GM12878 (cell line): Measurements from ENCODE around the gene CYP4V2. TPM values are rescaled to one million over a fixed set of nuclear protein-coding genes. Genes with fewer than 3 reads are reported as not detected.

Source experiments
- ATAC-seq: fragments of 200-7000 bp; cut with Tn5 transposase; 3 replicates; pipeline ENCODE4 v1.9.1; 2020; ENCODE audit warnings: mild to moderate bottlenecking, moderate library complexity
- BruUV-seq: library from RNA; stranded (reverse); fragments of 400-500 nt; replicated peaks from 2 replicates; lab custom pipeline; 2021; lab: Mats Ljungman, UMichigan
- CTCF ChIA-PET: fragments of 300-600 bp; sonication (Branson Sonifier 250); formaldehyde crosslinking; extraction: SDS; loops from one replicate; lab custom pipeline; 2021; ENCODE audit warnings: inconsistent platforms; lab: Yijun Ruan, JAX
- POLR2A ChIA-PET: fragments of 350-600 bp; formaldehyde crosslinking; extraction: SDS; loops from one replicate; lab custom pipeline; 2021; ENCODE audit warnings: inconsistent platforms; lab: Charles Lee
- RAD21 ChIA-PET: fragments of 300-600 bp; sonication (Branson Sonifier 250); formaldehyde crosslinking; loops from one replicate; lab custom pipeline; 2023; ENCODE audit warnings: antibody characterized with exemption; ENCODE audit not compliant: unreplicated experiment; lab: Charles Lee
- SMC1A ChIA-PET: fragments of 300-600 bp; sonication (Branson Sonifier 250); formaldehyde crosslinking; loops from one replicate; lab custom pipeline; 2023; ENCODE audit not compliant: unreplicated experiment, uncharacterized antibody; lab: Charles Lee
- DNase-seq: peaks from one replicate; pipeline ENCODE4 v3.0.0-alpha.2; 2011; ENCODE audit warnings: low read depth, low spot score
- FAIRE-seq: peaks from 3 replicates; lab custom pipeline; 2011; peaks lifted over from hg19 to GRCh38; lab: Jason Lieb, UNC
- H2AFZ ChIP-seq: 2 replicates; pipeline ENCODE4 v1.6.0; 2011; ENCODE audit warnings: low read depth, low read length, control low read depth; ENCODE audit not compliant: control insufficient read depth
- H3K27ac ChIP-seq: 2 replicates; pipeline ENCODE4 v1.5.1; 2011; ENCODE audit warnings: control low read depth; ENCODE audit not compliant: control insufficient read depth, insufficient read depth
- H3K27me3 ChIP-seq, 2 experiments: replicated peaks in 1 of 2; 2 replicates each; pipeline versions ENCODE4 v1.6.0 to v1.6.1; 2011; ENCODE audit warnings: low read length in 1 of 2; ENCODE audit not compliant: control insufficient read depth in 2 of 2, insufficient read depth in 2 of 2
- H3K36me3 ChIP-seq, 2 experiments: 2 replicates each; pipeline ENCODE4 v1.5.1; 2011; ENCODE audit warnings: low read length in 1 of 2; ENCODE audit not compliant: control insufficient read depth in 2 of 2, insufficient read depth in 2 of 2
- H3K4me1 ChIP-seq: 2 replicates; pipeline ENCODE4 v1.6.1; 2011; ENCODE audit warnings: mild to moderate bottlenecking, low read length, moderate library complexity, mixed read lengths; ENCODE audit not compliant: control insufficient read depth, insufficient read depth
- H3K4me2 ChIP-seq: 2 replicates; pipeline ENCODE4 v1.6.0; 2011; ENCODE audit warnings: control low read depth; ENCODE audit not compliant: control insufficient read depth, insufficient read depth
- H3K4me3 ChIP-seq: fragments of 200-600 bp; sonication (generic); 2 replicates; pipeline ENCODE4 v1.5.1; 2016
- H3K79me2 ChIP-seq: 2 replicates; pipeline ENCODE4 v1.6.0; 2011; ENCODE audit warnings: low read length; ENCODE audit not compliant: control insufficient read depth, insufficient read depth
- H3K9ac ChIP-seq: 2 replicates; pipeline ENCODE4 v1.8.0; 2011; ENCODE audit warnings: low read length, control low read depth, mixed read lengths; ENCODE audit not compliant: control insufficient read depth, insufficient read depth
- H3K9me3 ChIP-seq: replicated peaks from 3 replicates; pipeline ENCODE4 v1.5.1; 2011; ENCODE audit warnings: mild to moderate bottlenecking, low read length; ENCODE audit not compliant: control insufficient read depth, insufficient read depth
- H4K20me1 ChIP-seq: 2 replicates; pipeline ENCODE4 v1.6.0; 2011; ENCODE audit not compliant: control insufficient read depth, insufficient read depth
- CREM ChIP-seq: IDR thresholded peaks from 2 replicates; pipeline ENCODE4 v1.6.1; 2014; ENCODE audit warnings: antibody characterized with exemption, low read depth
- FOXK2 ChIP-seq: fragments of 450-650 bp; IDR thresholded peaks from 2 replicates; pipeline ENCODE4 v1.6.1; 2017; ENCODE audit warnings: mild to moderate bottlenecking, moderate library complexity
- JUNB ChIP-seq: IDR thresholded peaks from 2 replicates; pipeline ENCODE4 v1.6.1; 2016; ENCODE audit warnings: antibody characterized with exemption, mild to moderate bottlenecking
- RCOR1 ChIP-seq: conservative IDR thresholded peaks from 2 replicates; pipeline ENCODE4 v1.6.1; 2012; ENCODE audit warnings: low read depth, low read length, improper control_type of control experiment
- SREBF2 ChIP-seq: IDR thresholded peaks from 2 replicates; pipeline ENCODE4 v1.6.1; 2012; ENCODE audit warnings: mild to moderate bottlenecking, low read length
- TCF7 ChIP-seq: IDR thresholded peaks from 2 replicates; pipeline ENCODE4 v1.6.1; 2014; ENCODE audit warnings: antibody characterized with exemption, borderline replicate concordance
- ZSCAN29 ChIP-seq: fragments of 450-650 bp; IDR thresholded peaks from 2 replicates; pipeline ENCODE4 v1.6.1; 2017; ENCODE audit warnings: mild to moderate bottlenecking, moderate library complexity
- ZZZ3 ChIP-seq: IDR thresholded peaks from 2 replicates; pipeline ENCODE4 v1.6.1; 2011; ENCODE audit warnings: low read depth; ENCODE audit not compliant: control insufficient read depth, insufficient read length
- WGBS: methylation state at CpG from one replicate; pipeline ENCODE4 v1.1.6; 2016; ENCODE audit warnings: low lambda C conversion rate; ENCODE audit not compliant: insufficient replicate concordance, insufficient coverage; ENCODE audit errors: missing lambda C conversion rate; 5-methylcytosine and 5-hydroxymethylcytosine counted together
- in situ Hi-C: fragments of 300-500 bp; cut with MboI; formaldehyde crosslinking; loops from 9 replicates; pipeline ENCODE4 v1.14.3; 2018; ENCODE audit warnings: mixed read lengths
- intact Hi-C: fragments of 100-400 bp; cut with micrococcal nuclease; formaldehyde crosslinking; loops from one replicate; pipeline ENCODE4 v1.14.2; 2022; ENCODE audit not compliant: unreplicated experiment
- polyA plus RNA-seq, 11 experiments: library from polyadenylated mRNA; depleted of rRNA in 4 of 11; unstranded in 6 of 11; stranded (reverse) in 5 of 11; fragments of >200 nt; fragmentation: Nextera tagmentation in 4 of 11; fragmentation: Illumina TruSeq in 1 of 11; extraction: Ambion mirVana in 4 of 11; extraction: Trizol in 1 of 11; gene quantifications; 1 replicate in 1 of 11; 2 replicates in 10 of 11; pipeline versions ENCODE4 v1.2.1 to v1.2.3, GENCODE V29; 2011 to 2016; ENCODE audit warnings: inconsistent platforms in 2 of 11, missing spikeins in 2 of 11, low read depth in 1 of 11
- total RNA-seq, 4 experiments: library from RNA; depleted of rRNA in 3 of 4; stranded (reverse); fragments of >200 nt in 3 of 4; fragmentation: Illumina TruSeq in 1 of 4; extraction: Trizol in 1 of 4; gene quantifications; 2 replicates each; pipeline versions ENCODE4 v1.2.1 to v1.2.3, GENCODE V29; 2013 to 2021
- TF ChIP-seq, protein P1 (sequence below): IDR thresholded peaks from 2 replicates; pipeline ENCODE4 v1.6.1; 2012; ENCODE audit warnings: low read depth, low read length, improper control_type of control experiment
- TF ChIP-seq, protein P2 (sequence below): fragments of 450-650 bp; IDR thresholded peaks from 2 replicates; pipeline ENCODE4 v1.6.1; 2016; ENCODE audit warnings: mild to moderate bottlenecking, moderate library complexity, borderline replicate concordance
- TF ChIP-seq, protein P3 (sequence below): IDR thresholded peaks from 2 replicates; pipeline ENCODE4 v1.6.1; 2012; ENCODE audit warnings: low read depth, low read length, improper control_type of control experiment
- TF ChIP-seq, protein P4 (sequence below): fragments of 450-650 bp; IDR thresholded peaks from 2 replicates; pipeline ENCODE4 v1.6.1; 2016; ENCODE audit warnings: mild to moderate bottlenecking

The CYP4V2 gene
- total and polyA plus RNA-seq, 10 of the 15 experiments (the other 5 are each of a cell fraction or from before 2014, with no cell fraction given): 1.2 to 8.2 (median 6.8) TPM

DNA sequence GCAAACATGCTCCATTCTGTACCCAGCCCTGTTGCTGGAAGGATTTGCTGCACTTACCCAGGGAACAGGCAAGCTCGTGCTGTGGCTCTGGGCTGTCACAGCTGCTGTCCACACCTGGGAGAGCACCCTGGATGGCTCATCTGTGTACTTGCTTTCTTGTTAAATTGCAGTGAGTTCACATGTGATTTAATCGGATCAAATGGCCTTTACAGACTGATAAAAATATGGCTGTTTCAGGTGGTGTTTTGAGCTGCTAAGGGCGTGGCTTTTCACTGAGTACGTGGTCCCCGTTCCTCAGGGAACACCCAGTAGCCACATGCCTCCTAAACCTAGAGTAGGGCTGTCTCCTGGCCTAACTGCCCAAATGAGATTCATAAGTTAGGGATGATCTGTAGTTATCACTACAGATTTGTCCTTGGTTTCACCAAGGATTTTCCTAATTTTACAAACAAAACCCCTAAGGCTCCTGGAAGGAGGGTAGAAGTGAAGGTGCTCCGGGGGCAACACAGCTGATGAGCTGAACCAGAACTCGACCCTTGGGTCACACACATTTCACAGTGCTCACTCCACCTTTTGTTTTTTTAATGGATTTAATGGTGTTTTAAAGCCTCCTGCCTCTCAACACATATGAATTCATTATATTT, 49.6 kb downstream of the CYP4V2 start:
- no peak overlapping the region for H3K9ac ChIP-seq
- H3K27ac ChIP-seq: no peak overlapping the region
- H3K4me2 ChIP-seq: no peak overlapping the region
- FAIRE-seq (no peak), DNase-seq (no peak), ATAC-seq (no peak)
- H4K20me1 ChIP-seq: no peaks in the 10 kb centered on the region
- TF ChIP-seq ZZZ3 (no peak), JUNB (no peak), CREM (no peak)
- 26% methylated on average over 7 of the region's 7 CpGs for WGBS
- H3K4me3 ChIP-seq: no peak overlapping the region
- no peaks in the 10 kb centered on the region for H3K27me3 ChIP-seq
- H3K4me1 ChIP-seq: no peaks in the 10 kb centered on the region
- ChIA-PET SMC1A (no interaction called here), CTCF (no interaction called here), POLR2A (no interaction called here), RAD21 (no interaction called here)
- in situ Hi-C loops: no loop called here
- H3K36me3 ChIP-seq: no peaks in the 10 kb centered on the region
- no peaks in the 10 kb centered on the region for H3K9me3 ChIP-seq
- H2AFZ ChIP-seq: no peak overlapping the region
- intact Hi-C loops: no loop called here
- no peaks in the 10 kb centered on the region for H3K79me2 ChIP-seq
- no TSS peak for BruUV-seq

DNA sequence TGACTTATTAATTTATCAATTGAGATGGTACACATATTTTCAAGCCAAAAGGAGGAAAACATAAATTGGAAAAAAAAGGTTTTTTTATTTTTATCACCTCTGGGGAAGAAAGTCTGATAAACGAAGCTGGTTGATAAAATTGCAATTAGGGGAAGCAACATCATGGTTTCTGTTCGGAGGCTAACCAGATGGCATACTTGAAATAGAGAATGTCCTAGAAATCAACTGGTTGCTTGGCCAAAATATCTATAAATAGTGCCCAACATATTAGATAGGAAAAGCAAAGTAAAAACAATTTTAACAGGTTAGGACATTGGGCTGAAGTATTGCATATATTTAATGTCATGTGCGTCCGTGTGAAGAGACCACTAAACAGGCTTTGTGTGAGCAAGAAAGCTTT, 50.2 kb downstream of the CYP4V2 start:
- RAD21 ChIA-PET: no interaction called here
- TF ChIP-seq ZSCAN29: no peak
- TF ChIP-seq RCOR1: no peak
- TF ChIP-seq SREBF2: no peak
- TF ChIP-seq, protein P1, sequence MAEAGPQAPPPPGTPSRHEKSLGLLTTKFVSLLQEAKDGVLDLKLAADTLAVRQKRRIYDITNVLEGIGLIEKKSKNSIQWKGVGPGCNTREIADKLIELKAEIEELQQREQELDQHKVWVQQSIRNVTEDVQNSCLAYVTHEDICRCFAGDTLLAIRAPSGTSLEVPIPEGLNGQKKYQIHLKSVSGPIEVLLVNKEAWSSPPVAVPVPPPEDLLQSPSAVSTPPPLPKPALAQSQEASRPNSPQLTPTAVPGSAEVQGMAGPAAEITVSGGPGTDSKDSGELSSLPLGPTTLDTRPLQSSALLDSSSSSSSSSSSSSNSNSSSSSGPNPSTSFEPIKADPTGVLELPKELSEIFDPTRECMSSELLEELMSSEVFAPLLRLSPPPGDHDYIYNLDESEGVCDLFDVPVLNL: no peak
- TF ChIP-seq, protein P2, sequence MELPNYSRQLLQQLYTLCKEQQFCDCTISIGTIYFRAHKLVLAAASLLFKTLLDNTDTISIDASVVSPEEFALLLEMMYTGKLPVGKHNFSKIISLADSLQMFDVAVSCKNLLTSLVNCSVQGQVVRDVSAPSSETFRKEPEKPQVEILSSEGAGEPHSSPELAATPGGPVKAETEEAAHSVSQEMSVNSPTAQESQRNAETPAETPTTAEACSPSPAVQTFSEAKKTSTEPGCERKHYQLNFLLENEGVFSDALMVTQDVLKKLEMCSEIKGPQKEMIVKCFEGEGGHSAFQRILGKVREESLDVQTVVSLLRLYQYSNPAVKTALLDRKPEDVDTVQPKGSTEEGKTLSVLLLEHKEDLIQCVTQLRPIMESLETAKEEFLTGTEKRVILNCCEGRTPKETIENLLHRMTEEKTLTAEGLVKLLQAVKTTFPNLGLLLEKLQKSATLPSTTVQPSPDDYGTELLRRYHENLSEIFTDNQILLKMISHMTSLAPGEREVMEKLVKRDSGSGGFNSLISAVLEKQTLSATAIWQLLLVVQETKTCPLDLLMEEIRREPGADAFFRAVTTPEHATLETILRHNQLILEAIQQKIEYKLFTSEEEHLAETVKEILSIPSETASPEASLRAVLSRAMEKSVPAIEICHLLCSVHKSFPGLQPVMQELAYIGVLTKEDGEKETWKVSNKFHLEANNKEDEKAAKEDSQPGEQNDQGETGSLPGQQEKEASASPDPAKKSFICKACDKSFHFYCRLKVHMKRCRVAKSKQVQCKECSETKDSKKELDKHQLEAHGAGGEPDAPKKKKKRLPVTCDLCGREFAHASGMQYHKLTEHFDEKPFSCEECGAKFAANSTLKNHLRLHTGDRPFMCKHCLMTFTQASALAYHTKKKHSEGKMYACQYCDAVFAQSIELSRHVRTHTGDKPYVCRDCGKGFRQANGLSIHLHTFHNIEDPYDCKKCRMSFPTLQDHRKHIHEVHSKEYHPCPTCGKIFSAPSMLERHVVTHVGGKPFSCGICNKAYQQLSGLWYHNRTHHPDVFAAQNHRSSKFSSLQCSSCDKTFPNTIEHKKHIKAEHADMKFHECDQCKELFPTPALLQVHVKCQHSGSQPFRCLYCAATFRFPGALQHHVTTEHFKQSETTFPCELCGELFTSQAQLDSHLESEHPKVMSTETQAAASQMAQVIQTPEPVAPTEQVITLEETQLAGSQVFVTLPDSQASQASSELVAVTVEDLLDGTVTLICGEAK: no peak
- TF ChIP-seq, protein P3, sequence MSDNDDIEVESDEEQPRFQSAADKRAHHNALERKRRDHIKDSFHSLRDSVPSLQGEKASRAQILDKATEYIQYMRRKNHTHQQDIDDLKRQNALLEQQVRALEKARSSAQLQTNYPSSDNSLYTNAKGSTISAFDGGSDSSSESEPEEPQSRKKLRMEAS: no peak
- TF ChIP-seq, protein P4, sequence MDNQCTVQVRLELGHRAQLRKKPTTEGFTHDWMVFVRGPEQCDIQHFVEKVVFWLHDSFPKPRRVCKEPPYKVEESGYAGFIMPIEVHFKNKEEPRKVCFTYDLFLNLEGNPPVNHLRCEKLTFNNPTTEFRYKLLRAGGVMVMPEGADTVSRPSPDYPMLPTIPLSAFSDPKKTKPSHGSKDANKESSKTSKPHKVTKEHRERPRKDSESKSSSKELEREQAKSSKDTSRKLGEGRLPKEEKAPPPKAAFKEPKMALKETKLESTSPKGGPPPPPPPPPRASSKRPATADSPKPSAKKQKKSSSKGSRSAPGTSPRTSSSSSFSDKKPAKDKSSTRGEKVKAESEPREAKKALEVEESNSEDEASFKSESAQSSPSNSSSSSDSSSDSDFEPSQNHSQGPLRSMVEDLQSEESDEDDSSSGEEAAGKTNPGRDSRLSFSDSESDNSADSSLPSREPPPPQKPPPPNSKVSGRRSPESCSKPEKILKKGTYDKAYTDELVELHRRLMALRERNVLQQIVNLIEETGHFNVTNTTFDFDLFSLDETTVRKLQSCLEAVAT: no peak
- TF ChIP-seq TCF7: no peak
- TF ChIP-seq FOXK2: no peak

More for the DNA sequence above, 50.2 kb downstream of the CYP4V2 start:
- Histone ChIP-seq H3K27me3 (no peaks in the 10 kb centered on the region), H3K9ac (no peak overlapping the region), H3K36me3 (no peaks in the 10 kb centered on the region), H3K79me2 (no peaks in the 10 kb centered on the region), H3K27ac (no peak overlapping the region), H4K20me1 (no peaks in the 10 kb centered on the region), H3K9me3 (no peaks in the 10 kb centered on the region), H3K4me3 (no peak overlapping the region), H3K4me1 (no peaks in the 10 kb centered on the region), H2AFZ (no peak overlapping the region), H3K4me2 (no peak overlapping the region)
- ATAC-seq: no peak
- no peak for DNase-seq
- ChIA-PET CTCF (no interaction called here), POLR2A (no interaction called here), SMC1A (no interaction called here)
- intact Hi-C loops: no loop called here
- 65% methylated on average over 4 of the region's 4 CpGs for WGBS
- in situ Hi-C loops: no loop called here
- no peak for FAIRE-seq
- BruUV-seq: no TSS peak
